Astrocyte (in vitro differentiated cells and primary cell): Measurements from ENCODE around the gene DENND4B. TPM values are rescaled to one million over a fixed set of nuclear protein-coding genes. Genes with fewer than 3 reads are reported as not detected.
"Not testable (repeated sequence)": the region's sequence is repeated elsewhere in the genome, so short reads cannot be mapped to it uniquely, and the experiment has no call there.

Experiments used
- DNase-seq: peaks from one replicate; pipeline ENCODE4 v3.0.0-alpha.2; 2010; ENCODE audit warnings: low read depth
- FAIRE-seq: peaks from 2 replicates; lab custom pipeline; 2011; peaks lifted over from hg19 to GRCh38; lab: Jason Lieb, UNC
- H2AFZ ChIP-seq: 2 replicates; pipeline ENCODE4 v1.6.0; 2012; ENCODE audit warnings: low read depth, low read length, inconsistent platforms
- H3K27ac ChIP-seq: 2 replicates; pipeline ENCODE4 v1.5.1; 2011; ENCODE audit warnings: low read depth, low read length, inconsistent platforms
- H3K27me3 ChIP-seq: 2 replicates; pipeline ENCODE4 v1.6.0; 2011; ENCODE audit warnings: low read length, inconsistent platforms; ENCODE audit not compliant: insufficient read depth
- H3K36me3 ChIP-seq: 2 replicates; pipeline ENCODE4 v1.5.1; 2011; ENCODE audit warnings: low read length, inconsistent platforms; ENCODE audit not compliant: insufficient read depth
- H3K4me1 ChIP-seq: 2 replicates; pipeline ENCODE4 v1.5.1; 2011; ENCODE audit warnings: low read length, inconsistent platforms; ENCODE audit not compliant: insufficient read depth
- H3K4me2 ChIP-seq: 2 replicates; pipeline ENCODE4 v1.6.0; 2012; ENCODE audit warnings: low read length, inconsistent platforms
- H3K4me3 ChIP-seq: 2 replicates; pipeline ENCODE4 v1.5.1; 2011; ENCODE audit warnings: low read depth, mild to moderate bottlenecking, low read length, inconsistent platforms; ENCODE audit not compliant: insufficient read depth
- H3K79me2 ChIP-seq: 2 replicates; pipeline ENCODE4 v1.6.0; 2012; ENCODE audit warnings: mild to moderate bottlenecking, low read length, inconsistent platforms; ENCODE audit not compliant: insufficient read depth
- H3K9ac ChIP-seq: 2 replicates; pipeline ENCODE4 v1.6.0; 2012; ENCODE audit warnings: mild to moderate bottlenecking, low read length, inconsistent platforms
- H3K9me3 ChIP-seq: 2 replicates; pipeline ENCODE4 v1.5.1; 2012; ENCODE audit warnings: low read depth, mild to moderate bottlenecking, low read length, inconsistent platforms; ENCODE audit not compliant: insufficient read depth
- H4K20me1 ChIP-seq: 2 replicates; pipeline ENCODE4 v1.6.0; 2012; ENCODE audit warnings: low read length, inconsistent platforms; ENCODE audit not compliant: insufficient read depth
- H3K27ac Mint-ChIP-seq: one replicate; pipeline ENCODE4 v1.8.0; 2021; ENCODE audit warnings: mild to moderate bottlenecking, mixed read lengths; ENCODE audit not compliant: unreplicated experiment
- H3K27me3 Mint-ChIP-seq: one replicate; pipeline ENCODE4 v1.8.0; 2021; ENCODE audit warnings: low read depth, mixed read lengths; ENCODE audit not compliant: unreplicated experiment
- H3K36me3 Mint-ChIP-seq: one replicate; pipeline ENCODE4 v1.8.0; 2021; ENCODE audit warnings: low read depth, mixed read lengths; ENCODE audit not compliant: unreplicated experiment
- H3K4me1 Mint-ChIP-seq: one replicate; pipeline ENCODE4 v1.8.0; 2021; ENCODE audit warnings: low read depth, mixed read lengths; ENCODE audit not compliant: unreplicated experiment
- H3K4me3 Mint-ChIP-seq: one replicate; pipeline ENCODE4 v1.8.0; 2021; ENCODE audit warnings: mild to moderate bottlenecking, moderate library complexity, mixed read lengths; ENCODE audit not compliant: unreplicated experiment
- H3K9me3 Mint-ChIP-seq: one replicate; pipeline ENCODE4 v1.8.0; 2021; ENCODE audit warnings: mild to moderate bottlenecking, mixed read lengths; ENCODE audit not compliant: unreplicated experiment
- CTCF ChIP-seq: IDR thresholded peaks from 2 replicates; pipeline ENCODE4 v1.5.1; 2011; ENCODE audit warnings: low read depth, mild to moderate bottlenecking, inconsistent platforms, low read length, moderate library complexity; ENCODE audit not compliant: insufficient read depth
- EZH2 ChIP-seq: IDR thresholded peaks from 2 replicates; pipeline ENCODE4 v1.6.1; 2012; ENCODE audit warnings: mild to moderate bottlenecking, low read length, inconsistent platforms; ENCODE audit not compliant: insufficient read depth
- total RNA-seq: library from RNA; stranded (reverse); gene quantifications from 2 replicates; pipeline ENCODE4 v1.2.1, GENCODE V29; 2021

DENND4B gene
- total RNA-seq, 1 donor from 2014 or later: 31.3 TPM

GRCh38 chr1:153916297-153916696 is 30.2 kb downstream of the DENND4B start:
- H3K27me3 ChIP-seq: no peaks in the 10 kb centered on the region
- H3K4me1 Mint-ChIP-seq: peaks cover 26% of the 10 kb centered on the region
- no peaks in the 10 kb centered on the region for H3K27me3 Mint-ChIP-seq
- DNase-seq (no peak), FAIRE-seq (no peak)
- H3K36me3 Mint-ChIP-seq: peaks cover 2% of the 10 kb centered on the region
- TF ChIP-seq EZH2 (no peak), CTCF (no peak)
- peaks cover 91% of the 10 kb centered on the region for H4K20me1 ChIP-seq
- H3K36me3 ChIP-seq: peaks cover 4% of the 10 kb centered on the region
- no peak overlapping the region for H3K4me2 ChIP-seq
- H3K27ac ChIP-seq: no peak overlapping the region
- H3K79me2 ChIP-seq: peaks cover 94% of the 10 kb centered on the region
- H3K27ac Mint-ChIP-seq: no peak overlapping the region
- no peak overlapping the region for H3K9ac ChIP-seq
- H2AFZ ChIP-seq: no peak overlapping the region
- no peak overlapping the region for H3K4me3 ChIP-seq
- H3K4me3 Mint-ChIP-seq: no peak overlapping the region
- no peaks in the 10 kb centered on the region for H3K9me3 ChIP-seq
- peaks cover 17% of the 10 kb centered on the region for H3K4me1 ChIP-seq
- H3K9me3 Mint-ChIP-seq: no peaks in the 10 kb centered on the region

GRCh38 chr1:153912349-153912748 is 34.2 kb downstream of the DENND4B start:
- H3K4me3 ChIP-seq: no peak overlapping the region
- no peak overlapping the region for H3K4me2 ChIP-seq
- H3K27me3 ChIP-seq: no peaks in the 10 kb centered on the region
- H3K79me2 ChIP-seq: peaks cover 91% of the 10 kb centered on the region
- no peak overlapping the region for H3K4me3 Mint-ChIP-seq
- H3K36me3 ChIP-seq: peaks cover 4% of the 10 kb centered on the region
- peaks cover 80% of the 10 kb centered on the region for H4K20me1 ChIP-seq
- H3K27ac Mint-ChIP-seq: no peak overlapping the region
- H3K27me3 Mint-ChIP-seq: no peaks in the 10 kb centered on the region
- H2AFZ ChIP-seq: no peak overlapping the region
- H3K4me1 ChIP-seq: no peaks in the 10 kb centered on the region
- H3K9me3 Mint-ChIP-seq: no peaks in the 10 kb centered on the region
- DNase-seq (no peak), FAIRE-seq (no peak)
- no peak overlapping the region for H3K27ac ChIP-seq
- H3K9ac ChIP-seq: no peak overlapping the region
- H3K4me1 Mint-ChIP-seq: no peaks in the 10 kb centered on the region
- H3K36me3 Mint-ChIP-seq: peaks cover 5% of the 10 kb centered on the region
- no peak for TF ChIP-seq EZH2
- TF ChIP-seq CTCF: no peak
- H3K9me3 ChIP-seq: no peaks in the 10 kb centered on the region

GRCh38 chr1:153910560-153910959 is 36.0 kb downstream of the DENND4B start:
- H3K9me3 Mint-ChIP-seq, H3K27me3 Mint-ChIP-seq, H3K27ac ChIP-seq, H3K4me2 ChIP-seq, DNase-seq, H3K4me1 ChIP-seq, H3K27me3 ChIP-seq, H3K36me3 ChIP-seq, H3K4me3 ChIP-seq, FAIRE-seq, H3K4me1 Mint-ChIP-seq, H3K36me3 Mint-ChIP-seq, H3K27ac Mint-ChIP-seq, H3K9ac ChIP-seq, H3K4me3 Mint-ChIP-seq, H3K9me3 ChIP-seq, H2AFZ ChIP-seq: not testable (repeated sequence)
- Histone ChIP-seq H4K20me1 (peaks cover 82% of the 10 kb centered on the region), H3K79me2 (peaks cover 90% of the 10 kb centered on the region)
